ENCODE data around the gene EHD3.

DNA sequence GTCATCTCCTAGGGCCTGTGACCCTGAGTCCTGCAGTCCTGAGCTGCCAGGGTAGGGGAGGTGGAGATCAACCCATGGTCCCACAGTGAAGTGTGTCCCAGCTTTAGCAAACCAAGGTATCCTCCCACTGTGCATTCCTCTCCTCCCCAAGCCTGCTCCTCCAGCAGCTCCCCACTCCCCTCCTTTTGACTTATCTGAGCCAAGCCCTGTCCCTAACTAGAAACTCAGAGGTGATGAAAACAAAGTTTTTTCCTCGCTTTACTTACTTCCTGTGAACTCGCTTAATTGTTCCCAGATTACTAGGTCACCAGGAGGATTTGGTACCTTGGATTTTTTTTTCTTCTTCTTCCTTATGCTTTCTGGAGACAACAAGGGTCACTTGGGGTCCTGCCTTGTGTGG is 80.8 kb downstream of the EHD3 start:
- TF ChIP-seq CEBPB (IDR thresholded peaks at IDR 0.05; ENCODE audit: low read depth, low read length) (no peak), MAZ (IDR thresholded peaks at IDR 0.05; ENCODE audit: borderline replicate concordance, low read depth, low read length) (no peak), POLR2A (IDR thresholded peaks at IDR 0.05; ENCODE audit: low read depth, low read length) (no peak), RAD21 (IDR thresholded peaks at IDR 0.05; ENCODE audit: low read length) (no peak), RFX5 (IDR thresholded peaks at IDR 0.05; ENCODE audit: low read depth, low read length) (no peak), FOS (IDR thresholded peaks at IDR 0.05; ENCODE audit: low read depth, low read length) (no peak), SMC3 (IDR thresholded peaks at IDR 0.05; ENCODE audit: low read depth, low read length) (no peak), MXI1 (IDR thresholded peaks at IDR 0.05; ENCODE audit: borderline replicate concordance, low read depth, low read length) (no peak), BHLHE40 (IDR thresholded peaks at IDR 0.05; ENCODE audit: low read depth, low read length) (no peak), CHD1 (IDR thresholded peaks at IDR 0.05; ENCODE audit: low read depth, low read length) (no peak)
- TF ChIP-seq, protein P1, sequence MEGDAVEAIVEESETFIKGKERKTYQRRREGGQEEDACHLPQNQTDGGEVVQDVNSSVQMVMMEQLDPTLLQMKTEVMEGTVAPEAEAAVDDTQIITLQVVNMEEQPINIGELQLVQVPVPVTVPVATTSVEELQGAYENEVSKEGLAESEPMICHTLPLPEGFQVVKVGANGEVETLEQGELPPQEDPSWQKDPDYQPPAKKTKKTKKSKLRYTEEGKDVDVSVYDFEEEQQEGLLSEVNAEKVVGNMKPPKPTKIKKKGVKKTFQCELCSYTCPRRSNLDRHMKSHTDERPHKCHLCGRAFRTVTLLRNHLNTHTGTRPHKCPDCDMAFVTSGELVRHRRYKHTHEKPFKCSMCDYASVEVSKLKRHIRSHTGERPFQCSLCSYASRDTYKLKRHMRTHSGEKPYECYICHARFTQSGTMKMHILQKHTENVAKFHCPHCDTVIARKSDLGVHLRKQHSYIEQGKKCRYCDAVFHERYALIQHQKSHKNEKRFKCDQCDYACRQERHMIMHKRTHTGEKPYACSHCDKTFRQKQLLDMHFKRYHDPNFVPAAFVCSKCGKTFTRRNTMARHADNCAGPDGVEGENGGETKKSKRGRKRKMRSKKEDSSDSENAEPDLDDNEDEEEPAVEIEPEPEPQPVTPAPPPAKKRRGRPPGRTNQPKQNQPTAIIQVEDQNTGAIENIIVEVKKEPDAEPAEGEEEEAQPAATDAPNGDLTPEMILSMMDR (conservative IDR thresholded peaks at IDR 0.05; ENCODE audit: low read depth, low read length) = no peak
- TF ChIP-seq, protein P2, sequence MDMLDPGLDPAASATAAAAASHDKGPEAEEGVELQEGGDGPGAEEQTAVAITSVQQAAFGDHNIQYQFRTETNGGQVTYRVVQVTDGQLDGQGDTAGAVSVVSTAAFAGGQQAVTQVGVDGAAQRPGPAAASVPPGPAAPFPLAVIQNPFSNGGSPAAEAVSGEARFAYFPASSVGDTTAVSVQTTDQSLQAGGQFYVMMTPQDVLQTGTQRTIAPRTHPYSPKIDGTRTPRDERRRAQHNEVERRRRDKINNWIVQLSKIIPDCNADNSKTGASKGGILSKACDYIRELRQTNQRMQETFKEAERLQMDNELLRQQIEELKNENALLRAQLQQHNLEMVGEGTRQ (IDR thresholded peaks at IDR 0.05; ENCODE audit: low read depth, low read length) = no peak
